HEK293 (cell line): Measurements from ENCODE around the gene SMC4.

Source experiments
- GLIS1 ChIP-seq: fragments of 450-650 bp; formaldehyde crosslinking; IDR thresholded peaks from 2 replicates; pipeline ENCODE4 v1.5.1; 2016; ENCODE audit warnings: missing biosample characterization, missing genetic modification characterization
- IKZF3 ChIP-seq: fragments of 450-650 bp; IDR thresholded peaks from 2 replicates; pipeline ENCODE4 v1.5.0; 2018; ENCODE audit warnings: missing biosample characterization, mild to moderate bottlenecking, missing genetic modification characterization, moderate library complexity
- KLF10 ChIP-seq: fragments of 450-650 bp; IDR thresholded peaks from 2 replicates; pipeline ENCODE4 v1.5.1; 2018; ENCODE audit warnings: missing biosample characterization, mild to moderate bottlenecking, missing genetic modification characterization
- PRDM4 ChIP-seq: fragments of 450-650 bp; formaldehyde crosslinking; IDR thresholded peaks from 2 replicates; pipeline ENCODE4 v1.5.1; 2017; ENCODE audit warnings: missing biosample characterization, missing genetic modification characterization
- YY1 ChIP-seq: fragments of 450-650 bp; formaldehyde crosslinking; IDR thresholded peaks from 2 replicates; pipeline ENCODE4 v1.5.1; 2018; ENCODE audit warnings: missing biosample characterization, missing genetic modification characterization
- ZBTB10 ChIP-seq: fragments of 450-650 bp; formaldehyde crosslinking; IDR thresholded peaks from 2 replicates; pipeline ENCODE4 v1.5.1; 2016; ENCODE audit warnings: missing biosample characterization, missing genetic modification characterization
- ZBTB48 ChIP-seq: fragments of 450-650 bp; formaldehyde crosslinking; IDR thresholded peaks from 2 replicates; pipeline ENCODE4 v1.5.1; 2016; ENCODE audit warnings: missing biosample characterization, missing genetic modification characterization
- ZNF24 ChIP-seq: fragments of 450-650 bp; formaldehyde crosslinking; IDR thresholded peaks from 2 replicates; pipeline ENCODE4 v1.5.1; 2016; ENCODE audit warnings: missing biosample characterization, missing genetic modification characterization
- ZNF280C ChIP-seq: fragments of 450-650 bp; formaldehyde crosslinking; IDR thresholded peaks from 2 replicates; pipeline ENCODE4 v1.5.1; 2016; ENCODE audit warnings: missing biosample characterization, missing genetic modification characterization
- ZNF280D ChIP-seq: fragments of 450-650 bp; formaldehyde crosslinking; IDR thresholded peaks from 2 replicates; pipeline ENCODE4 v1.5.1; 2016; ENCODE audit warnings: missing biosample characterization, missing genetic modification characterization
- ZNF404 ChIP-seq: fragments of 450-650 bp; formaldehyde crosslinking; IDR thresholded peaks from 2 replicates; pipeline ENCODE4 v1.5.1; 2017; ENCODE audit warnings: missing biosample characterization, missing genetic modification characterization
- ZNF433 ChIP-seq: fragments of 450-650 bp; formaldehyde crosslinking; IDR thresholded peaks from 2 replicates; pipeline ENCODE4 v1.5.1; 2016; ENCODE audit warnings: missing biosample characterization, missing genetic modification characterization, low read depth
- ZNF544 ChIP-seq: fragments of 450-650 bp; formaldehyde crosslinking; IDR thresholded peaks from 2 replicates; pipeline ENCODE4 v1.5.0; 2017; ENCODE audit warnings: missing biosample characterization, missing genetic modification characterization
- ZNF571 ChIP-seq: fragments of 450-650 bp; formaldehyde crosslinking; IDR thresholded peaks from 2 replicates; pipeline ENCODE4 v1.5.0; 2017; ENCODE audit warnings: missing biosample characterization, missing genetic modification characterization
- ZNF580 ChIP-seq: fragments of 450-650 bp; formaldehyde crosslinking; IDR thresholded peaks from 2 replicates; pipeline ENCODE4 v1.5.1; 2016; ENCODE audit warnings: missing biosample characterization, missing genetic modification characterization
- ZNF600 ChIP-seq: fragments of 450-650 bp; formaldehyde crosslinking; IDR thresholded peaks from 2 replicates; pipeline ENCODE4 v1.5.1; 2016; ENCODE audit warnings: missing biosample characterization, missing genetic modification characterization
- ZNF785 ChIP-seq: fragments of 450-650 bp; formaldehyde crosslinking; IDR thresholded peaks from 2 replicates; pipeline ENCODE4 v1.5.1; 2016; ENCODE audit warnings: missing biosample characterization, missing genetic modification characterization
- ZXDB ChIP-seq: fragments of 450-650 bp; formaldehyde crosslinking; IDR thresholded peaks from 2 replicates; pipeline ENCODE4 v1.5.1; 2016; ENCODE audit warnings: missing biosample characterization, missing genetic modification characterization

Gene SMC4

GRCh38 chr3:160448845-160449635, 49.6 kb downstream of the SMC4 start (continued):
- TF ChIP-seq ZNF433 (tag by site-specific recombination) (no peak), ZNF785 (no peak), ZNF280C (tag by site-specific recombination) (no peak), ZBTB48 (tag by site-specific recombination) (peak; percentile 60; the same call in 1 of the 2 replicates), YY1 (tag by site-specific recombination) (peak; percentile 60; the same call in 1 of the 2 replicates), ZNF544 (tag by site-specific recombination) (no peak), GLIS1 (tag by site-specific recombination) (peak; percentile 36; the same call in 1 of the 2 replicates), ZNF24 (tag by site-specific recombination) (0 out of 2 replicates have a peak, but pooled peaks have one; percentile 54), PRDM4 (peak; percentile 37; the same call in 1 of the 2 replicates), IKZF3 (peak; percentile 97), ZNF404 (tag by site-specific recombination) (no peak), ZNF280D (peak; percentile 80; the same call in 1 of the 2 replicates), ZNF600 (tag by site-specific recombination) (peak; percentile 96), ZBTB10 (tag by site-specific recombination) (peak; percentile 71), KLF10 (no peak), ZXDB (tag by site-specific recombination) (peak; percentile 69), ZNF571 (tag by site-specific recombination) (no peak), ZNF580 (tag by site-specific recombination) (peak; percentile 96)
